ENCODE data around the gene SSBP3. TPM values are rescaled to one million over a fixed set of nuclear protein-coding genes. Genes with fewer than 3 reads are reported as not detected.

The SSBP3 gene
- total RNA-seq, 3 donors from 2014 or later, result 21.3 to 28.0 (median 25.6) TPM

- no peaks in the 10 kb centered on the region for H3K36me3 ChIP-seq
- peak overlapping the region in 1 of 2 donors; percentile 45 for H3K27ac ChIP-seq
- no peaks in the 10 kb centered on the region for H3K27me3 ChIP-seq
- DNase-seq (ENCODE audit: low spot score in 2 of 2), result no peak
- no peak overlapping the region for H3K4me3 ChIP-seq
- peaks cover 3 to 18% of the 10 kb centered on the region in 2 donors for H3K4me1 ChIP-seq
- intact Hi-C loops (cut with DNase I; ENCODE audit: low total_unique reads), result no loop called here
- no peak for TF ChIP-seq CTCF (IDR thresholded peaks at IDR 0.05)
- no peak for TF ChIP-seq POLR2A (IDR thresholded peaks at IDR 0.05)
- no peak for TF ChIP-seq POLR2AphosphoS5 (IDR thresholded peaks at IDR 0.05)
- H3K9me3 ChIP-seq, result no peaks in the 10 kb centered on the region
Measured at GRCh38 chr1:54301497-54301896, 104.7 kb downstream of the SSBP3 start.

- H3K4me1 ChIP-seq, result peaks cover 3 to 18% of the 10 kb centered on the region in 2 donors
- no peaks in the 10 kb centered on the region for H3K27me3 ChIP-seq
- H3K9me3 ChIP-seq, result no peaks in the 10 kb centered on the region
- intact Hi-C loops (cut with DNase I; ENCODE audit: low total_unique reads), result no loop called here
- no peak overlapping the region for H3K27ac ChIP-seq
- no peak overlapping the region for H3K4me3 ChIP-seq
- no peak for DNase-seq (ENCODE audit: low spot score in 2 of 2)
- TF ChIP-seq CTCF (IDR thresholded peaks at IDR 0.05) (no peak), POLR2AphosphoS5 (IDR thresholded peaks at IDR 0.05) (no peak), POLR2A (IDR thresholded peaks at IDR 0.05) (no peak)
- H3K36me3 ChIP-seq, result no peaks in the 10 kb centered on the region
Measured at GRCh38 chr1:54300401-54300800, 105.8 kb downstream of the SSBP3 start.

- no peak for TF ChIP-seq POLR2A (IDR thresholded peaks at IDR 0.05)
- TF ChIP-seq CTCF (IDR thresholded peaks at IDR 0.05), result no peak
- no peak for TF ChIP-seq POLR2AphosphoS5 (IDR thresholded peaks at IDR 0.05)
- H3K4me1 ChIP-seq, result peaks cover 3 to 18% of the 10 kb centered on the region in 2 donors
- H3K36me3 ChIP-seq, result no peaks in the 10 kb centered on the region
- peak in 1 of 2 donors; percentile 60 for DNase-seq (ENCODE audit: low spot score in 2 of 2)
- no peaks in the 10 kb centered on the region for H3K9me3 ChIP-seq
- peak overlapping the region in 1 of 2 donors; percentile 23 for H3K27ac ChIP-seq
- no peak overlapping the region for H3K4me3 ChIP-seq
- intact Hi-C loops (cut with DNase I; ENCODE audit: low total_unique reads), result no loop called here
- no peaks in the 10 kb centered on the region for H3K27me3 ChIP-seq
Measured at GRCh38 chr1:54299037-54299436, 107.2 kb downstream of the SSBP3 start.

GRCh38 chr1:54298284-54299033 is 107.7 kb downstream of the SSBP3 start:
- H3K36me3 ChIP-seq, result no peaks in the 10 kb centered on the region
- no peaks in the 10 kb centered on the region for H3K9me3 ChIP-seq
- H3K27ac ChIP-seq, result peak overlapping the region; percentile 48 to 73
- H3K27me3 ChIP-seq, result no peaks in the 10 kb centered on the region
- peaks cover 3 to 18% of the 10 kb centered on the region in 2 donors for H3K4me1 ChIP-seq
- intact Hi-C loops (cut with DNase I; ENCODE audit: low total_unique reads), result no loop called here
- H3K4me3 ChIP-seq, result no peak overlapping the region
- TF ChIP-seq POLR2AphosphoS5 (IDR thresholded peaks at IDR 0.05) (no peak), CTCF (IDR thresholded peaks at IDR 0.05) (no peak), POLR2A (IDR thresholded peaks at IDR 0.05) (no peak)
- DNase-seq (ENCODE audit: low spot score in 2 of 2), result no peak

GRCh38 chr1:54297596-54298283 is 108.5 kb downstream of the SSBP3 start:
- Histone ChIP-seq H3K36me3 (no peaks in the 10 kb centered on the region), H3K9me3 (no peaks in the 10 kb centered on the region), H3K4me1 (peaks cover 3 to 18% of the 10 kb centered on the region in 2 donors), H3K4me3 (no peak overlapping the region), H3K27ac (peak overlapping the region; percentile 48 to 73), H3K27me3 (no peaks in the 10 kb centered on the region)
- DNase-seq (ENCODE audit: low spot score in 2 of 2), result no peak
- intact Hi-C loops (cut with DNase I; ENCODE audit: low total_unique reads), result no loop called here
- no peak for TF ChIP-seq CTCF (IDR thresholded peaks at IDR 0.05)
- TF ChIP-seq POLR2AphosphoS5 (IDR thresholded peaks at IDR 0.05), result no peak
- no peak for TF ChIP-seq POLR2A (IDR thresholded peaks at IDR 0.05)

Measured in breast epithelium (tissue), 4 donors.